ENCODE results near the gene PMFBP1. TPM values are rescaled to one million over a fixed set of nuclear protein-coding genes. Genes with fewer than 3 reads are reported as not detected.
A peak's percentile ranks its signal among the peaks of the same experiment; 100 is the strongest.

The PMFBP1 gene
- total and polyA plus RNA-seq, 11 donors = 0.09 to 0.77 (median 0.12) TPM; not detected in 4

DNA sequence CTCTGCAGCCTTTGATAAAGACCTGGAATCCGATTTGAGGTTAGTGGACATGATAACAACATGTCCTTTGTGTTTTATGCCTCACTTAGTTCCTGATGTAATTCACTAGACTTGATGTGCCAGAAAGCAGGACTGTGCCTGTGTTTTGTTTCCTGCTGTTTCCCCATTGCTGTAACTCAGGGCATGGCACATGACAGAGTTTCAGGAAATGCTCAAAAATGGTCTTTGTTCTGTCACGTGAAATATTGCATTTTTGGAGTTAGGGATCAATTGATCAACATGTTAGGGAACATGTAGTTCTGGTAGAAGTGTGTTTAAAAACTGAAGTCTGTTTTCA, 45.6 kb downstream of the PMFBP1 start:
- Histone ChIP-seq H3K36me3 (no peaks in the 10 kb centered on the region), H3K27ac (peak overlapping the region in 1 of 12 donors; percentile 80), H3K27me3 (peaks cover 0 to 15% (median 0%) of the 10 kb centered on the region in 9 donors), H3K4me1 (peaks cover 0 to 22% (median 0%) of the 10 kb centered on the region in 12 donors), H3K4me3 (no peak overlapping the region), H3K9me3 (peaks cover 0 to 7% (median 0%) of the 10 kb centered on the region in 12 donors)
- peak in 1 of 4 donors; percentile 20 for ATAC-seq
- no peak for TF ChIP-seq POLR2A (IDR thresholded peaks at IDR 0.05)
- TF ChIP-seq, protein P1, sequence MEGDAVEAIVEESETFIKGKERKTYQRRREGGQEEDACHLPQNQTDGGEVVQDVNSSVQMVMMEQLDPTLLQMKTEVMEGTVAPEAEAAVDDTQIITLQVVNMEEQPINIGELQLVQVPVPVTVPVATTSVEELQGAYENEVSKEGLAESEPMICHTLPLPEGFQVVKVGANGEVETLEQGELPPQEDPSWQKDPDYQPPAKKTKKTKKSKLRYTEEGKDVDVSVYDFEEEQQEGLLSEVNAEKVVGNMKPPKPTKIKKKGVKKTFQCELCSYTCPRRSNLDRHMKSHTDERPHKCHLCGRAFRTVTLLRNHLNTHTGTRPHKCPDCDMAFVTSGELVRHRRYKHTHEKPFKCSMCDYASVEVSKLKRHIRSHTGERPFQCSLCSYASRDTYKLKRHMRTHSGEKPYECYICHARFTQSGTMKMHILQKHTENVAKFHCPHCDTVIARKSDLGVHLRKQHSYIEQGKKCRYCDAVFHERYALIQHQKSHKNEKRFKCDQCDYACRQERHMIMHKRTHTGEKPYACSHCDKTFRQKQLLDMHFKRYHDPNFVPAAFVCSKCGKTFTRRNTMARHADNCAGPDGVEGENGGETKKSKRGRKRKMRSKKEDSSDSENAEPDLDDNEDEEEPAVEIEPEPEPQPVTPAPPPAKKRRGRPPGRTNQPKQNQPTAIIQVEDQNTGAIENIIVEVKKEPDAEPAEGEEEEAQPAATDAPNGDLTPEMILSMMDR (IDR thresholded peaks at IDR 0.05) = no peak
- DNase-seq = no peak
- intact Hi-C loops (cut with DNase I) = loop anchor here (5.0 to 10.0 kb wide), 8 partner anchors 62 to 1831 kb away; partner anchors contain the start of gene HPR (in 1 of the 10)
- WGBS, 4 donors = 47 to 66% (median 57%) methylated on average over 2 of the region's 2 CpGs

DNA sequence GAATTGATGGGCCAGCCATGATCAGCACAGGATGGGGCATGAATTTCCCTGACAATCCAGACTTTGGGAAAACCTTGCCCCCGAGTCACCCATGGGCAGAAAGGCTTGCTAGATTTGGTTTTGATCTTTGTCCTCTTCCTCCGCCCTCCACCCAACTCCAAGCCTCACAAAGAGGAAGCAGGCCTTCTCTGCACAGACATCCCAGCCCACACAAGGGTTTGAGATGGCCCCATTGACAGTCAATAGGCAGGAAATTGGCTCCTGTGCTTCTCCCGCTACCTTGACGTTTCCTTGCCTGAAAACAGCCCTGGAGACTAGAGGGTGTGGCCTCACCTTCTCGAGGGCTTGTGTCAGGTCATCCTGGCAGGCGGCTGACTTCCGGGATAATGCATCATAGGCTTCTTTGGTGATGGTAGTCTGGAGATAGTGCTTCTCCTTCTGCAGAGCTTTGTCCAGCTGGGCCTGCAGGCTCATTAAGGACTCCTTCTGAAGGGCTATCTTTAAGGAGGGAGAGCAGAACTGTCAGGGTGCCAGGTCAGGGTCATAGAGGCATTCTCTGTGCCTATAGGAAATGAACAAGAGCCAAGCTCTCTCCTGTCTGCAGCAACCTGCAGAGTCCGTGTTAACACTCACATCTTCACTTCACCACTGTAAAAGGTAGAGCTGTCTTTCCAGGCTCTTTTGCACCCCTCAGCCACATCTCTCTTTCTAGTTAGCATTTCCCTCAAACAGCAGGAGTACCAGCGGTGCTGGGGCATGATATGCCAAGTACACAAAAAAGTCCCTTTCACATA, 46.1 kb downstream of the PMFBP1 start:
- Histone ChIP-seq H3K4me3 (no peak overlapping the region), H3K36me3 (no peaks in the 10 kb centered on the region), H3K27me3 (peaks cover 0 to 15% (median 0%) of the 10 kb centered on the region in 9 donors), H3K9me3 (peaks cover 0 to 7% (median 0%) of the 10 kb centered on the region in 12 donors), H3K27ac (peak overlapping the region in 3 of 12 donors; percentile 22 to 80 (median 25)), H3K4me1 (peaks cover 0 to 22% (median 0%) of the 10 kb centered on the region in 12 donors)
- WGBS, 4 donors = 76 to 80% (median 77%) methylated on average over 9 of the region's 9 CpGs
- no peak for ATAC-seq
- intact Hi-C loops (cut with DNase I) = loop anchor here (5.0 to 10.0 kb wide), 8 partner anchors 61 to 1831 kb away; partner anchors contain the start of gene HPR (in 1 of the 10)
- TF ChIP-seq POLR2A (IDR thresholded peaks at IDR 0.05) = no peak
- TF ChIP-seq, protein P1 (IDR thresholded peaks at IDR 0.05) = no peak
- no peak for DNase-seq

DNA sequence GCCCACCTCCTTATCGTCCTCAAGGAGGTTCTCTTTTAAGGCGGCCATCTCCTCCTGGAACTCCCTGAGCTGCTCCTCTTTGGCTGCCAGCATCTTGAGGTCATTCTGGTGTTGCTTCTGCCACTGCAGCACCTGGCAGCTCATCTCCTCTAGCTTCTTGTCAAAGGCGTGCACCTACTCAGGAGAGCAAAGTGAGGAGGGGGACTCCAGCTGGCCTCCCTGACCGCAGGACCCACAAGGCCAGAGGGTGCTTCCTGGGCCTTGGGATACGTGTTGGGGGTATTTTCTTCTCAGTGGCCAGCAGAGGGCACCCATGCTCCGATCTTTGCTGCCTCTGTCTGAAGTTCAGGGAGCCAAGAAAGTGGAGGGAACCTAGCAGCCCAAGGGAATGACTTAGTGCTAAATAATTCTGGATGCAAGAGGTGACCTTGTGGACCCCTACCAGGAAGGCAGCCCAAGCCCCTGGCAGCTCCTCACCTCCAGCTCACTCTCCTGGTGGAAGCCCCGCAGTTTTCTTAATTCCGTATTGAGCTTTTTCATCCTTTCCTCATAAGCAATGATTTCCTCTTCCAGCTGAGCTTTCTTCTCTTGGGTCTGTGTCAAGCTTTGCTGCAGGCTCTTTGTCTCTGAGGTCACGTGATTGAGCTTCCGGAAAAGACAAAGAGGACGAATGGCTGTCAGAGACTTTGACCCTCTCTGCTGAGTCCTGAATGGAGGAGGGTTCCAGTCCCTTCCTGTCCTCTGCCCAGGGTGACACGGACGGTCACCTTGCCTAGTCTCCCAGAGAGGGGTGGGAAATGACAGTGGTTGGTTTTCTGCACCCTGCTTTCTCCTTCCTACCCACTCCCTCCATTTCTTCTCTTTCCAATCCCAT, 47.0 kb downstream of the PMFBP1 start:
- peak overlapping the region in 3 of 12 donors; percentile 22 to 80 (median 25) for H3K27ac ChIP-seq
- intact Hi-C loops (cut with DNase I) = loop anchor here (5.0 to 10.0 kb wide), 8 partner anchors 60 to 1832 kb away; partner anchors contain the start of gene HPR (in 1 of the 10)
- TF ChIP-seq, protein P1 (IDR thresholded peaks at IDR 0.05) = peak; percentile 59 to 84 (median 70)
- TF ChIP-seq POLR2A (IDR thresholded peaks at IDR 0.05) = no peak
- peak; percentile 32 to 86 (median 84) for ATAC-seq
- H3K9me3 ChIP-seq = peaks cover 0 to 7% (median 0%) of the 10 kb centered on the region in 12 donors
- peak overlapping the region in 1 of 12 donors; percentile 27 for H3K4me3 ChIP-seq
- 28 to 36% (median 30%) methylated on average over 12 to 13 of the region's 13 CpGs for WGBS, 4 donors
- H3K36me3 ChIP-seq = no peaks in the 10 kb centered on the region
- peaks cover 0 to 8% (median 0%) of the 10 kb centered on the region in 9 donors for H3K27me3 ChIP-seq
- DNase-seq = peak; percentile 57 to 76 (median 70)
- peaks cover 0 to 22% (median 0%) of the 10 kb centered on the region in 12 donors for H3K4me1 ChIP-seq

Measured in heart left ventricle (tissue), 16 donors.